Upper lobe of left lung (tissue), 6 donors: ENCODE results near the gene SUMF1. TPM values are rescaled to one million over a fixed set of nuclear protein-coding genes. Genes with fewer than 3 reads are reported as not detected.

Source experiments
- ATAC-seq, 2 donors: fragments of 200-7000 bp; cut with Tn5 transposase; one replicate each; pipeline ENCODE4 v1.9.1; 2022; ENCODE audit warnings: mild to moderate bottlenecking in 2 of 2, moderate library complexity in 2 of 2; ENCODE audit not compliant: low FRiP score in 2 of 2
- DNase-seq, 2 donors: peaks; one replicate each; pipeline ENCODE4 v3.0.0-alpha.2; 2019 to 2020
- H3K27ac ChIP-seq, 4 donors: fragments of 200-600 bp; sonication (generic); one replicate each; pipeline ENCODE4 v1.5.1; 2016 to 2019
- H3K27me3 ChIP-seq, 4 donors: fragments of 200-600 bp; sonication (generic); one replicate each; pipeline ENCODE4 v1.5.1; 2017 to 2019
- H3K36me3 ChIP-seq, 4 donors: fragments of 200-600 bp; sonication (generic); one replicate each; pipeline ENCODE4 v1.5.1; 2016 to 2019
- H3K4me1 ChIP-seq, 4 donors: fragments of 200-600 bp; sonication (generic); one replicate each; pipeline ENCODE4 v1.5.1; 2018 to 2019
- H3K4me3 ChIP-seq, 4 donors: fragments of 200-600 bp; sonication (generic); one replicate each; pipeline ENCODE4 v1.5.1; 2017 to 2019; ENCODE audit warnings: mild to moderate bottlenecking in 2 of 4, moderate library complexity in 1 of 4
- H3K9me3 ChIP-seq, 4 donors: fragments of 200-600 bp; sonication (generic); one replicate each; pipeline ENCODE4 v1.5.1; 2018 to 2019
- CTCF ChIP-seq, 6 experiments: fragments of 450-650 bp in 4 of 6; fragments of 200-600 bp in 2 of 6; sonication (generic) in 2 of 6; IDR thresholded peaks; one replicate each; pipeline ENCODE4 v1.5.1; 2016 to 2019; ENCODE audit warnings: antibody characterized with exemption in 6 of 6
- EP300 ChIP-seq, 4 donors: sonication (generic); formaldehyde crosslinking; IDR thresholded peaks; one replicate each; pipeline ENCODE4 v1.5.1; 2017; ENCODE audit warnings: antibody characterized with exemption in 4 of 4, control low read depth in 2 of 4
- POLR2A ChIP-seq, 4 donors: fragments of 450-650 bp; IDR thresholded peaks; one replicate each; pipeline ENCODE4 v1.5.1; 2016 to 2017; ENCODE audit warnings: antibody characterized with exemption in 4 of 4, mild to moderate bottlenecking in 2 of 4
- POLR2AphosphoS5 ChIP-seq, 2 donors: sonication (generic); formaldehyde crosslinking; IDR thresholded peaks; one replicate each; pipeline ENCODE4 v1.5.1; 2017; ENCODE audit warnings: antibody characterized with exemption in 2 of 2
- WGBS, 2 donors: methylation state at CpG; one replicate each; pipeline ENCODE4 v1.1.5; 2017 to 2018; 5-methylcytosine and 5-hydroxymethylcytosine counted together
- total RNA-seq, 6 donors: library from RNA; depleted of rRNA in 4 of 6; stranded (reverse); fragments of >200 nt in 4 of 6; gene quantifications; one replicate each; pipeline versions ENCODE4 v1.1.0 to v1.2.1, GENCODE V29; 2016 to 2021
- donor health status: DM: no; HTN: no; CAD: no; lungs with moderate emphysema.
- donor health status: DM: no; HTN: yes; CAD: no; lungs with severe emphysema.

Gene SUMF1
- total RNA-seq, 6 donors from 2014 or later: 34.5 to 63.0 (median 54.0) TPM

- Histone ChIP-seq H3K4me3 (no peak overlapping the region), H3K9me3 (no peaks in the 10 kb centered on the region), H3K27me3 (no peaks in the 10 kb centered on the region), H3K36me3 (peaks cover 0 to 24% (median 2%) of the 10 kb centered on the region in 4 donors), H3K4me1 (no peaks in the 10 kb centered on the region), H3K27ac (no peak overlapping the region)
- WGBS, 2 donors: 89 to 94% methylated on average over 4 of the region's 4 CpGs
- DNase-seq (no peak), ATAC-seq (no peak)
- TF ChIP-seq POLR2AphosphoS5 (IDR thresholded peaks at IDR 0.05) (no peak), EP300 (IDR thresholded peaks at IDR 0.05) (no peak), CTCF (IDR thresholded peaks at IDR 0.05) (no peak), POLR2A (IDR thresholded peaks at IDR 0.05) (no peak)
Measured at GRCh38 chr3:4410606-4411005, 56.5 kb downstream of the SUMF1 start.

- H3K27me3 ChIP-seq: no peaks in the 10 kb centered on the region
- no peak for ATAC-seq
- H3K9me3 ChIP-seq: no peaks in the 10 kb centered on the region
Measured at GRCh38 chr3:4409971-4410573, 57.0 kb downstream of the SUMF1 start.

GRCh38 chr3:4409415-4409814 lies 57.7 kb downstream of the SUMF1 start:
- WGBS, 2 donors: 69 to 73% methylated on average over 4 of the region's 4 CpGs
- Histone ChIP-seq H3K27me3 (no peaks in the 10 kb centered on the region), H3K4me3 (no peak overlapping the region), H3K36me3 (peaks cover 0 to 23% (median 2%) of the 10 kb centered on the region in 4 donors), H3K9me3 (no peaks in the 10 kb centered on the region), H3K27ac (no peak overlapping the region), H3K4me1 (no peaks in the 10 kb centered on the region)
- DNase-seq: no peak
- no peak for TF ChIP-seq EP300 (IDR thresholded peaks at IDR 0.05)
- no peak for TF ChIP-seq CTCF (IDR thresholded peaks at IDR 0.05)
- TF ChIP-seq POLR2AphosphoS5 (IDR thresholded peaks at IDR 0.05): no peak
- TF ChIP-seq POLR2A (IDR thresholded peaks at IDR 0.05): no peak
- no peak for ATAC-seq

More at GRCh38 chr3:4409971-4410573, 57.0 kb downstream of the SUMF1 start:
- 22 to 27% methylated on average over 1 of the region's 1 CpG for WGBS, 2 donors
- no peak overlapping the region for H3K27ac ChIP-seq
- no peaks in the 10 kb centered on the region for H3K4me1 ChIP-seq
- TF ChIP-seq POLR2A (IDR thresholded peaks at IDR 0.05): no peak
- TF ChIP-seq POLR2AphosphoS5 (IDR thresholded peaks at IDR 0.05): no peak
- DNase-seq: no peak
- peaks cover 0 to 23% (median 2%) of the 10 kb centered on the region in 4 donors for H3K36me3 ChIP-seq
- H3K4me3 ChIP-seq: no peak overlapping the region

GRCh38 chr3:4408958-4409357 lies 58.1 kb downstream of the SUMF1 start:
- TF ChIP-seq EP300 (IDR thresholded peaks at IDR 0.05) (no peak), CTCF (IDR thresholded peaks at IDR 0.05) (no peak), POLR2A (IDR thresholded peaks at IDR 0.05) (no peak), POLR2AphosphoS5 (IDR thresholded peaks at IDR 0.05) (no peak)
- H3K27ac ChIP-seq: no peak overlapping the region
- no peak for ATAC-seq
- H3K4me3 ChIP-seq: no peak overlapping the region
- DNase-seq: no peak
- H3K9me3 ChIP-seq: no peaks in the 10 kb centered on the region
- no peaks in the 10 kb centered on the region for H3K27me3 ChIP-seq
- H3K36me3 ChIP-seq: peaks cover 0 to 24% (median 3%) of the 10 kb centered on the region in 4 donors
- no peaks in the 10 kb centered on the region for H3K4me1 ChIP-seq

- no peaks in the 10 kb centered on the region for H3K27me3 ChIP-seq
- TF ChIP-seq EP300 (IDR thresholded peaks at IDR 0.05): no peak
- no peak for TF ChIP-seq CTCF (IDR thresholded peaks at IDR 0.05)
- TF ChIP-seq POLR2AphosphoS5 (IDR thresholded peaks at IDR 0.05): no peak
- TF ChIP-seq POLR2A (IDR thresholded peaks at IDR 0.05): no peak
- no peaks in the 10 kb centered on the region for H3K4me1 ChIP-seq
- ATAC-seq: no peak
- H3K9me3 ChIP-seq: no peaks in the 10 kb centered on the region
- no peak for DNase-seq
- H3K36me3 ChIP-seq: peaks cover 0 to 34% (median 7%) of the 10 kb centered on the region in 4 donors
- no peak overlapping the region for H3K27ac ChIP-seq
- no peak overlapping the region for H3K4me3 ChIP-seq
- 84 to 91% methylated on average over 2 of the region's 2 CpGs for WGBS, 2 donors
Measured at GRCh38 chr3:4407941-4408340, 59.1 kb downstream of the SUMF1 start.
